ENCODE results near the gene TXNRD1.

Gene TXNRD1

DNA sequence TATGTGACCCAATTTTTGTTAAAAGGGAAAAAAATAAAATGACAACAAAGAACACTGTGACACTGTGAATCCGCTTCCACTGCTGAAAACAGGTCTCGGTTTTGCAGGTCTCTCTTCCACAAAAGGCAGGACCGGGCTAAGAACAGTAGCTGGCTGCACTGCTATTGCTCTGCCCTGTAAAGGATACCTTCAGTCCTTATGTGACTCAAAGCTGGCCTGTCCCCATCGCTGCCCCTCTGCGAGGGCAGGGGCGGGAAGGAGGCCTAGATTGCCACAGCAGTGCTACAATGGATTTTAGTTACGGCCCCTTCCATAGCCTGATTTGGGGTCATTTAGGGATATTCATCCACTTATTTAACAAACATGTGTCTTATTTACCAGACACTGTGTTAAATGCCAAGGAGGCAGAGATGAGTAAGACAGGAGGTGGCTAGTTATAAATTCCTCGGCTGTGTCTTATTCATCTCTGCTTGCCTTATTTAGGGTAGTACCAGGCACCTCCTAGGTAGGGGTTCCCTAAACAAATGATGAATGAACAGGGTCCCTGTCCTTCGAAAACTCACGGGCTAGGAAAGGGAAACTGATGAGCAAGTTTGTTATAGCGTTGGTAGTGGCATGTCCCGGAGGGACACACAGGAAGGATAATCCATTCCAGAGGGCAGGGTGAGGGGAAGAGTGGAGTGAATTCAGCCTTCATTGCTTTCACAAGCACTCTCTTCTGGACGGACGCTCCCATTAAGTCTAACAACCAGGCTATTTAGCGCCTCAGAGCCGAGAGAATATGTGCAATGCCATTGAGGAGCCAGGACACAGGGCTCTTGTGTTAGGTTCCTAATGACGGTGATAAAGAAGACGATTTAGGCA, 161.3 kb downstream of the TXNRD1 start:
- TF ChIP-seq TAF1 (IDR thresholded peaks at IDR 0.05; ENCODE audit: borderline replicate concordance, insufficient read depth, low read length) (no peak), REST (IDR thresholded peaks at IDR 0.05; ENCODE audit: insufficient read depth in 1 of 2, low read depth in 2 of 2, low read length in 2 of 2) (no peak), POLR2AphosphoS5 (IDR thresholded peaks at IDR 0.05; ENCODE audit: low read depth, low read length) (no peak), FOXP2 (optimal IDR thresholded peaks at IDR 0.05; ENCODE audit: borderline replicate concordance, extremely low read depth, extremely low read length, insufficient read depth) (no peak), SIN3A (IDR thresholded peaks at IDR 0.05; ENCODE audit: borderline replicate concordance, insufficient read depth, low read length) (no peak)

- TF ChIP-seq TAF1 (IDR thresholded peaks at IDR 0.05; ENCODE audit: borderline replicate concordance, insufficient read depth, low read length) (no peak), FOXP2 (optimal IDR thresholded peaks at IDR 0.05; ENCODE audit: borderline replicate concordance, extremely low read depth, extremely low read length, insufficient read depth) (no peak), REST (IDR thresholded peaks at IDR 0.05; ENCODE audit: insufficient read depth in 1 of 2, low read depth in 2 of 2, low read length in 2 of 2) (no peak), SIN3A (IDR thresholded peaks at IDR 0.05; ENCODE audit: borderline replicate concordance, insufficient read depth, low read length) (no peak), POLR2AphosphoS5 (IDR thresholded peaks at IDR 0.05; ENCODE audit: low read depth, low read length) (no peak)
Observed at GRCh38 chr12:104377514-104377812, 161.9 kb downstream of the TXNRD1 start.

DNA sequence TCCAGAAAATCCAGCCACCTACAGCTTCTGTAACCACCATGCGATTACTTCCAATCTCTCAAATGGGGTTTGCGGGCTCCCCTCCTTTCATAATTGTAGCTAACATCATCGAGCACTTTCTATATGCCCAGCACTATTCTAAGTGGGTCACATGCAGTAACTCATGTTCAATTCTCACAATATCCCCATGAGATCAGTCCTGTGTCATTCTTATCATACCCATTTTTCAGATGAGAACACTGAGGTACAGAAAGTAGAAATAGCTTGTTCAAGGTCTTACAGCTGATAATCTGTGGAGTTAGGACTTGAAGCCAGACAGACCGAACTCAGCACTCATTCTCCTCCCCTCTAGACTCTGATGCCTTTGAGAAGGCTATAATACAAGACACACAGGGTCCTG, 162.8 kb downstream of the TXNRD1 start:
- TF ChIP-seq TAF1 (IDR thresholded peaks at IDR 0.05; ENCODE audit: borderline replicate concordance, insufficient read depth, low read length) (no peak), POLR2AphosphoS5 (IDR thresholded peaks at IDR 0.05; ENCODE audit: low read depth, low read length) (no peak), SIN3A (IDR thresholded peaks at IDR 0.05; ENCODE audit: borderline replicate concordance, insufficient read depth, low read length) (no peak), REST (IDR thresholded peaks at IDR 0.05; ENCODE audit: insufficient read depth in 1 of 2, low read depth in 2 of 2, low read length in 2 of 2) (no peak), FOXP2 (optimal IDR thresholded peaks at IDR 0.05; ENCODE audit: borderline replicate concordance, extremely low read depth, extremely low read length, insufficient read depth) (no peak)

- TF ChIP-seq REST (IDR thresholded peaks at IDR 0.05; ENCODE audit: insufficient read depth in 1 of 2, low read depth in 2 of 2, low read length in 2 of 2), result no peak
- TF ChIP-seq TAF1 (IDR thresholded peaks at IDR 0.05; ENCODE audit: borderline replicate concordance, insufficient read depth, low read length), result no peak
- TF ChIP-seq FOXP2 (optimal IDR thresholded peaks at IDR 0.05; ENCODE audit: borderline replicate concordance, extremely low read depth, extremely low read length, insufficient read depth), result no peak
- no peak for TF ChIP-seq SIN3A (IDR thresholded peaks at IDR 0.05; ENCODE audit: borderline replicate concordance, insufficient read depth, low read length)
- TF ChIP-seq POLR2AphosphoS5 (IDR thresholded peaks at IDR 0.05; ENCODE audit: low read depth, low read length), result no peak
Observed at GRCh38 chr12:104381341-104381730, 165.8 kb downstream of the TXNRD1 start.

Measured in PFSK-1 (cell line).